ENCODE measurements around the gene FLVCR2. TPM values are rescaled to one million over a fixed set of nuclear protein-coding genes. Genes with fewer than 3 reads are reported as not detected.

FLVCR2 gene
- total and polyA plus RNA-seq, 2 of the 13 experiments (the other 11 are each of a cell fraction or from before 2014, with no cell fraction given), result 9.9 to 10.5 TPM

GRCh38 chr14:75650253-75651058 lies 72.0 kb downstream of the FLVCR2 start (continued):
- TF ChIP-seq ZNF281 (CRISPR knock-in tag; IDR thresholded peaks at IDR 0.05; ENCODE audit: borderline replicate concordance) (no peak), RBAK (CRISPR knock-in tag; IDR thresholded peaks at IDR 0.05) (no peak), TARDBP (CRISPR knock-in tag; IDR thresholded peaks at IDR 0.05) (no peak), RARA (CRISPR knock-in tag; IDR thresholded peaks at IDR 0.05) (peak; percentile 21; the same call in 1 of the 2 replicates), ZNF781 (CRISPR knock-in tag; IDR thresholded peaks at IDR 0.05; ENCODE audit: borderline replicate concordance, not compliant biosample characterization) (peak; percentile 53), NR2F2 (IDR thresholded peaks at IDR 0.05; ENCODE audit: borderline replicate concordance, low read depth) (peak; percentile 11; the same call in 1 of the 2 replicates), GLI4 (CRISPR knock-in tag; IDR thresholded peaks at IDR 0.05; ENCODE audit: borderline replicate concordance) (no peak), SMAD3 (CRISPR knock-in tag; IDR thresholded peaks at IDR 0.05) (peak; percentile 13; the same call in 1 of the 2 replicates), SMC3 (IDR thresholded peaks at IDR 0.05; ENCODE audit: low read length) (0 out of 2 replicates have a peak, but pooled peaks have one; percentile 14), CSRNP2 (CRISPR knock-in tag; conservative IDR thresholded peaks at IDR 0.05; ENCODE audit: low read depth) (no peak), MED13 (CRISPR knock-in tag; IDR thresholded peaks at IDR 0.05) (peak; percentile 37; the same call in 1 of the 2 replicates), TBX2 (CRISPR knock-in tag; IDR thresholded peaks at IDR 0.05; ENCODE audit: borderline replicate concordance) (peak; percentile 47; the same call in 1 of the 2 replicates), TFDP1 (CRISPR knock-in tag; IDR thresholded peaks at IDR 0.05; ENCODE audit: borderline replicate concordance) (no peak), NR2F6 (IDR thresholded peaks at IDR 0.05) (peak; percentile 32; the same call in 1 of the 2 replicates), NR2F6 (CRISPR knock-in tag; IDR thresholded peaks at IDR 0.05) (peak; percentile 49), POLR2AphosphoS2 (IDR thresholded peaks at IDR 0.05; ENCODE audit: low read depth, low read length) (no peak), KLF16 (CRISPR knock-in tag; IDR thresholded peaks at IDR 0.05) (no peak), ASH2L (IDR thresholded peaks at IDR 0.05; ENCODE audit: insufficient read length, low read depth, low read length) (peak; percentile 92), TRIM24 (CRISPR knock-in tag; IDR thresholded peaks at IDR 0.05) (no peak), NFE2L2 (IDR thresholded peaks at IDR 0.05; ENCODE audit: low read length) (no peak), SPEN (CRISPR knock-in tag; IDR thresholded peaks at IDR 0.05; ENCODE audit: low read depth) (no peak), ZNF552 (CRISPR knock-in tag; IDR thresholded peaks at IDR 0.05; ENCODE audit: borderline replicate concordance) (no peak), FOXA3 (CRISPR knock-in tag; IDR thresholded peaks at IDR 0.05) (peak; percentile 80), FOXP1 (IDR thresholded peaks at IDR 0.05) (no peak), FOXP1 (CRISPR knock-in tag; IDR thresholded peaks at IDR 0.05) (peak; percentile 21), TEAD3 (CRISPR knock-in tag; optimal IDR thresholded peaks at IDR 0.05; ENCODE audit: borderline replicate concordance) (peak; percentile 47), HDAC6 (IDR thresholded peaks at IDR 0.05; ENCODE audit: low read depth, low read length) (no peak), IKZF1 (IDR thresholded peaks at IDR 0.05) (no peak)

Measured in HepG2 (cell line).